Stomach (tissue), 4 donors: Measurements from ENCODE around the gene IFNLR1.

Source experiments
- CTCF ChIP-seq, 7 experiments: fragments of 450-650 bp in 4 of 7; fragments of 200-600 bp in 3 of 7; sonication (generic) in 3 of 7; IDR thresholded peaks; one replicate each; pipeline ENCODE4 v1.5.1; 2016 to 2019; ENCODE audit warnings: antibody characterized with exemption in 7 of 7, control low read depth in 2 of 7, mild to moderate bottlenecking in 1 of 7
- EP300 ChIP-seq: sonication (generic); formaldehyde crosslinking; IDR thresholded peaks from one replicate; pipeline ENCODE4 v1.6.1; 2017; ENCODE audit warnings: antibody characterized with exemption
- POLR2A ChIP-seq, 4 donors: fragments of 450-650 bp; IDR thresholded peaks; one replicate each; pipeline ENCODE4 v1.6.1; 2016; ENCODE audit warnings: antibody characterized with exemption in 4 of 4, control low read depth in 2 of 4, mild to moderate bottlenecking in 1 of 4, moderate library complexity in 1 of 4

GRCh38 chr1:24150234-24151174, 36.6 kb downstream of the IFNLR1 start:
- peak in 6 of 7 experiments; percentile 3 to 91 (median 85) for TF ChIP-seq CTCF (IDR thresholded peaks at IDR 0.05)
- no peak for TF ChIP-seq POLR2A (IDR thresholded peaks at IDR 0.05)
- no peak for TF ChIP-seq EP300
